Ishikawa (cell line): ENCODE results near the gene ZNF225.

Experiments
- CEBPB ChIP-seq: IDR thresholded peaks from 2 replicates; pipeline ENCODE4 v1.6.1; 2012
- CREB1 ChIP-seq: IDR thresholded peaks from 2 replicates; pipeline ENCODE4 v1.6.1; 2012; ENCODE audit warnings: low read depth
- EGR1 ChIP-seq: IDR thresholded peaks from 2 replicates; pipeline ENCODE4 v1.6.1; 2012
- EP300 ChIP-seq: IDR thresholded peaks from 2 replicates; pipeline ENCODE4 v1.6.1; 2012; ENCODE audit warnings: borderline replicate concordance
- FOXM1 ChIP-seq: IDR thresholded peaks from 2 replicates; pipeline ENCODE4 v1.6.1; 2012; ENCODE audit warnings: low read depth, borderline replicate concordance
- MAX ChIP-seq: IDR thresholded peaks from 2 replicates; pipeline ENCODE4 v1.6.1; 2012
- NFIC ChIP-seq: IDR thresholded peaks from 2 replicates; pipeline ENCODE4 v1.6.1; 2012
- RAD21 ChIP-seq: IDR thresholded peaks from 2 replicates; pipeline ENCODE4 v1.6.1; 2012; ENCODE audit warnings: low read depth
- REST ChIP-seq: IDR thresholded peaks from 2 replicates; pipeline ENCODE4 v1.6.1; 2012; ENCODE audit warnings: low read depth, mild to moderate bottlenecking
- TAF1 ChIP-seq: IDR thresholded peaks from 2 replicates; pipeline ENCODE4 v1.6.1; 2012; ENCODE audit warnings: low read depth, mild to moderate bottlenecking
- TCF12 ChIP-seq: IDR thresholded peaks from 2 replicates; pipeline ENCODE4 v1.6.1; 2012; ENCODE audit warnings: low read depth
- TEAD4 ChIP-seq: IDR thresholded peaks from 2 replicates; pipeline ENCODE4 v1.6.1; 2012
- USF1 ChIP-seq: IDR thresholded peaks from 2 replicates; pipeline ENCODE4 v1.6.1; 2012
- YY1 ChIP-seq: IDR thresholded peaks from 2 replicates; pipeline ENCODE4 v1.6.1; 2012; ENCODE audit warnings: low read depth
- ZBTB7A ChIP-seq: IDR thresholded peaks from 2 replicates; pipeline ENCODE4 v1.6.1; 2012; ENCODE audit warnings: low read depth

ZNF225 gene

GRCh38 chr19:44071824-44072542 is 41.2 kb upstream of the ZNF225 start, which contains the start of gene ZNF284:
ZNF284 (plus strand) TSS chr19:44072159; CDS start chr19:44076390, 4,231 bp downstream.
- TF ChIP-seq NFIC (no peak), TAF1 (peak; percentile 40; the same call in 1 of the 2 replicates), RAD21 (peak; percentile 7; the same call in 1 of the 2 replicates), FOXM1 (no peak), EGR1 (no peak), MAX (peak; percentile 68), CREB1 (peak; percentile 69), TCF12 (no peak; the same call in 1 of the 2 replicates), CEBPB (no peak), REST (no peak), ZBTB7A (0 out of 2 replicates have a peak, but pooled peaks have one; percentile 79), YY1 (0 out of 2 replicates have a peak, but pooled peaks have one; percentile 13), EP300 (no peak), TEAD4 (no peak)

- no peak for TF ChIP-seq EP300
- no peak for TF ChIP-seq TAF1
- TF ChIP-seq EGR1: no peak
Observed at GRCh38 chr19:44072543-44073401, 40.4 kb upstream of the ZNF225 start.

GRCh38 chr19:44076325-44076724 is 36.9 kb upstream of the ZNF225 start:
- no peak for TF ChIP-seq MAX
- no peak for TF ChIP-seq CREB1
- TF ChIP-seq CEBPB: no peak
- TF ChIP-seq ZBTB7A: no peak
- no peak for TF ChIP-seq TAF1
- TF ChIP-seq FOXM1: no peak
- TF ChIP-seq RAD21: no peak
- TF ChIP-seq REST: no peak
- TF ChIP-seq EP300: no peak
- TF ChIP-seq TCF12: no peak
- no peak for TF ChIP-seq USF1

- TF ChIP-seq MAX (no peak), EGR1 (no peak), REST (no peak), USF1 (no peak), RAD21 (no peak), EP300 (no peak), ZBTB7A (no peak), TCF12 (no peak), TAF1 (no peak), YY1 (no peak), CREB1 (no peak), TEAD4 (no peak), NFIC (no peak), CEBPB (no peak), FOXM1 (no peak)
Observed at GRCh38 chr19:44092108-44092507, 21.1 kb upstream of the ZNF225 start.
